Activated naive CD4-positive, alpha-beta T cell treated with anti-CD3 and anti-CD28 coated beads, Interleukin-2, amount 50 U/mL, for 72 hours (primary cell): Measurements from ENCODE around the gene HOXC5. TPM values are rescaled to one million over a fixed set of nuclear protein-coding genes. Genes with fewer than 3 reads are reported as not detected.
A peak's percentile ranks its signal among the peaks of the same experiment; 100 is the strongest.
"Not testable (repeated sequence)": the region's sequence is repeated elsewhere in the genome, so short reads cannot be mapped to it uniquely, and the experiment has no call there.

Experiments
- ATAC-seq, 2 donors: fragments of 150-1000 bp; cut with Tn5 transposase; 2 replicates each; pipeline ENCODE4 v1.10.0; 2021; ENCODE audit warnings: mild to moderate bottlenecking in 2 of 2, moderate library complexity in 2 of 2
- DNase-seq, 2 donors: peaks; one replicate each; pipeline ENCODE4 v3.0.0; 2021 to 2022; ENCODE audit warnings: low spot score in 2 of 2
- H3K27ac Mint-ChIP-seq, 2 donors: one replicate each; pipeline ENCODE4 v1.8.0; 2022; ENCODE audit warnings: mild to moderate bottlenecking in 2 of 2, mixed read lengths in 2 of 2
- H3K36me3 Mint-ChIP-seq, 2 donors: one replicate each; pipeline ENCODE4 v1.8.0; 2022; ENCODE audit warnings: mixed read lengths in 2 of 2
- H3K9me3 Mint-ChIP-seq, 2 donors: one replicate each; pipeline ENCODE4 v1.8.0; 2022; ENCODE audit warnings: mixed read lengths in 2 of 2
- total RNA-seq, 2 donors: library from RNA; stranded (reverse); gene quantifications; one replicate each; pipeline ENCODE4 v1.2.3, GENCODE V29; 2022

Gene HOXC5
- total RNA-seq, 2 donors from 2014 or later, result not detected

DNA sequence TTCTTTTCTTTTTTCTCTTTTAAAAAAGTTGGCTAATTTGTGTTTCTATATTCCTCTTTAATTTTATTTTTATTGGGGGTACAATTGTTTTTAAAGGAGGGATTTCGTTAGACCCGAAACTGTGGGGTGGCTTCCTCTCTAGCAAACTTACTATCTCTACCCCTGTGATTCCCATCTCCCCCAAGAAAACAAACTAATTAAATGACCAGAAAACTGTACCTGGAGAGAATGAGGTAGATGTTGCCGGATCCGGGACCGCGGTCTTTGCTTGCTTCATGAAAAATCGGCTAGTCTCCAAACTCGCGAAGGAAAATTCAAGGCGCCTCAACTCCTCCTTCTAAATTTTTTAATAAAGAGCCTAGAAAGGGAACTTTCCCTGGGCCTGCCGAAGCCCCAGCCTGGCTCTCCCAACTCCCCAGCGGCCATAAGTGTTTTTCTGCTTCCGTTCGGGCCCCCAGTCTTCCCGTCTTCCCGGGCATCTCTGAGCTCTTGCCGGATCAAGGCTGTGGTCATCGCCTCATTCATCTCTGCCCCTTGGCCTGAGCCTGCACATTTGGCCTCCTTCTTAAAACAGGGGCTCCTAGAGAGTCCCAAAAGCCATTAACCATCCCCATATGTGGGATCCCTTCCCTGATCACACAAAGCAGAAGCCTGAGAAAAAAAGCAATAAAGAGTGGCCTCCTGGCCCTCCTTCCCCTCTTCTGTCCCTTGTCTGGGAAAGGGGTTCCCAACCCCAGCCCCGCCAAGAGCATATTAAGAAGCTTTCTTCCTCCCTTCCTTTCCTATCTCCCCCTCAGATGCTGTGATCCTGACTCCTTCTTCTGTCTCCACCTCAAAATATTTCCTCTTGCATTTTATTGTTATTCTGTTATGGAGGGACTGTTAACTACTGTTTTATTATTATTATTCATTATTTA lies 47.4 kb downstream of the HOXC5 start:
- ATAC-seq, H3K36me3 Mint-ChIP-seq, H3K9me3 Mint-ChIP-seq, DNase-seq: not testable (repeated sequence)
- H3K27ac Mint-ChIP-seq, result peak overlapping the region in 1 of 2 donors; percentile 12

DNA sequence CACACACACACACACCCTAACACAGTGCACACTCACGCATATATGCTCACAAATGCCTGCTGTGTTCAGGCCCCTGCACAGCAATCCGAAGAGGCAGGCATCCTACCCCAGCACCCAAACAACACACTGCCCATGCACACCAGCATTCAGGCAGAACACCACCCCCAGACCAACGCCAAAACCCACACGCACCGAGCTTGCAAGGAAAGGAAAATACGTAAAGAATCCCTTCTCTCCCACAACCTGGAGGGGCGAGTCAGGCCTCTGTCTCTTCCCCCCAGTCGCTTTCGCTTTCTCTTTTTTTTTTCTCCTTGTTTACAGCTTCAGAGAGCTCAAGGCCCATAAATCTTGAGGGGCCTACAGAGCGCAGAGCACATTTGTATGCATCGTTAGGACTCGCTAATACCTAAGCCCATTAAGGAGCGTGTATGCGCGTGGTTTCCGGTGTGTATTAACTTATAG lies 48.2 kb downstream of the HOXC5 start:
- peak overlapping the region; percentile 81 to 83 for H3K27ac Mint-ChIP-seq
- H3K9me3 Mint-ChIP-seq, ATAC-seq, DNase-seq, H3K36me3 Mint-ChIP-seq: not testable (repeated sequence)

DNA sequence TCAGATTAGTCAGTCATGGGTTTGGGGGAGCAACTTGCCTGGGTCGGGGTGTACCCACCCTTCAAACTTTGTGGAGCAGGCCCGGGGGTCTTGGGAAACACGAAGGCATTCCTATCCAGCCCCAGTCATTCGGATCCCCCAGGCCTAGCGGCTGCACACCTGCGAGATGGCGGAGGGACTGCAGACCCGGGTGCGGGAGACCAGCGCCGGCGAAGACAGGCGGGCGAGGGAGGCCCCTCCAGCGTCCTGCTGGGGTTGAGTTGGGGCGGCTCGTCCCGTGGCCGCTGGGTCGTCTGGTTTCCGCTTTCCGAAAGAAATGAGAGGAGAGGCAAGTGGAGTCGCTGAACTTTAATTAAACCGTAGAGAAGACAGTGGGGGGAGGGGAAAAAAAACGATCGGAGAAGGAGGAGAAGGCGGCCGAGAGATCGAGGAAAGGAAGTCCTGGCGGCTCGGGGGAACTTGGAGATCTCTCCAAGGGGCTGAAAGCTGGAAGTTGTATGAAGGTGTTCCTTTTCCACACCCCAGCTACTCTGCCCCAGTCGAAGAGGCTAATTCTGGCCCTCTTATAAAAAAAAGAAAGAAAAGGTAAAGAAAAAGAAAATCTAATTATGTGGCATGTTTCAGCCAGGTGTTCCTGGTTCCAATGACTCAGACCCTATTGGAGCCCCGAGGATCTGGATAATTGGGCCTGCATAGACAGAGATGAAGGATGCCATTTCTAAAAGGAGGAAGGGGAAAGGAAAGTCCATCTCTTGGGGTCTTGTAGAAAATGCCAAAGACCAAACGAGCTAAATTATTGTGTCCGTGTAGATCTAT lies 48.9 kb downstream of the HOXC5 start:
- not testable (repeated sequence) for ATAC-seq, H3K9me3 Mint-ChIP-seq, H3K36me3 Mint-ChIP-seq
- peak overlapping the region; percentile 83 to 91 for H3K27ac Mint-ChIP-seq
- peak in 1 of 2 donors; percentile 28 for DNase-seq

DNA sequence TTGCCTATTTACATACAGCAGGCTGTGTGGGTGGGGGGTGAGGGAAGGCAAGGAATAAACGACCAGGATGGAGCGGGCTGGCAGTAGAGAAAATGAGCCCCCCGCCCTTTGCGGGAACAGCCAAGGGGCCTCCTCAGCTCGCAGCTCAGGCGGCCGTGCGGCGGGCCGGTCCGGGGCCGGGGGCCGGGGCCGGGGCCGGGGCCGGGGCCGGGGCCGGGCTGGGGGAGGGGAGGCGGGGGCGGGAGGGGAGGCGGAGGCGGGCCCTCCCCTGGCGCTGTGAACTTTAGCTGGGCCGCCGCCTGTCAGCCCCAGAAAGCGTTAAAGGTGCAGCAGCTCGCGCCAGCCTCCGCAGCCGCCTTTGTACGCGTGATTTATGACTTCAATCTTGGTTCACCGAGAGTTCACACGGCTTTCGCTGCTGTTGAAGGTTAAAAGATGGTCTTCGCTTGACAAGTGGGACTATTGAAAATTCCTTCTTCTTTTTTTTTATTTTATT lies 49.6 kb downstream of the HOXC5 start:
- DNase-seq, result peak in 1 of 2 donors; percentile 27
- peak; percentile 20 to 51 for ATAC-seq
- Mint-ChIP-seq H3K36me3 (no peaks in the 10 kb centered on the region), H3K27ac (peak overlapping the region in 1 of 2 donors; percentile 83), H3K9me3 (no peaks in the 10 kb centered on the region)

Other genes with a start within 250 kb of the HOXC5 start
- not detected for gene HOXC13, start 94.2 kb upstream of the HOXC5 start, total RNA-seq
- gene HOXC12, start 78.1 kb upstream of the HOXC5 start, total RNA-seq, result not detected
- not detected for gene HOXC11, start 59.9 kb upstream of the HOXC5 start, total RNA-seq
- not detected for gene HOTAIR, start 58.1 kb upstream of the HOXC5 start, total RNA-seq
- not detected for gene HOXC10, start 47.9 kb upstream of the HOXC5 start, total RNA-seq
- not detected for gene HOXC9, start 32.9 kb upstream of the HOXC5 start, total RNA-seq
- not detected for gene HOXC8, start 24.1 kb upstream of the HOXC5 start, total RNA-seq
- gene HOXC6, start 4.6 kb upstream of the HOXC5 start, total RNA-seq, result not detected
- under 1 TPM in 1 of 2 donors, not detected in 1; 0.18 TPM for gene HOXC4, start 20.8 kb downstream of the HOXC5 start, total RNA-seq
- gene SMUG1, start 155.9 kb downstream of the HOXC5 start, total RNA-seq, result 10 to 100 TPM; 18.0 to 25.9 TPM
- 100 to 1,000 TPM; 115 to 169 TPM for gene CBX5, start 247.1 kb downstream of the HOXC5 start, total RNA-seq
- 1,000 to 10,000 TPM; 1,446 to 2,174 TPM for gene HNRNPA1, start 247.7 kb downstream of the HOXC5 start, total RNA-seq